Breast epithelium (tissue), 4 donors: ENCODE results near the gene MYEOV. TPM values are rescaled to one million over a fixed set of nuclear protein-coding genes. Genes with fewer than 3 reads are reported as not detected.

Experiments
- DNase-seq, 2 donors: peaks; one replicate each; pipeline ENCODE4 v3.0.0-alpha.2; 2019; ENCODE audit warnings: low spot score in 2 of 2
- H3K27ac ChIP-seq, 2 donors: fragments of 200-600 bp; sonication (generic) in 1 of 2; one replicate each; pipeline ENCODE4 v1.5.1; 2016 to 2019; ENCODE audit warnings: mild to moderate bottlenecking in 1 of 2
- H3K27me3 ChIP-seq, 2 donors: fragments of 200-600 bp; sonication (generic) in 1 of 2; one replicate each; pipeline versions ENCODE4 v1.5.1 to v1.6.0; 2017 to 2019; ENCODE audit warnings: control low read depth in 1 of 2, mild to moderate bottlenecking in 1 of 2
- H3K36me3 ChIP-seq: fragments of 200-600 bp; one replicate; pipeline ENCODE4 v1.5.1; 2019
- H3K4me1 ChIP-seq, 2 donors: fragments of 200-600 bp; sonication (generic); one replicate each; pipeline ENCODE4 v1.5.1; 2016 to 2019; ENCODE audit warnings: control low read depth in 1 of 2
- H3K4me3 ChIP-seq, 3 donors: fragments of 200-600 bp; sonication (generic); 1 replicate in 2 of 3; 2 replicates in 1 of 3; pipeline ENCODE4 v1.5.1; 2016 to 2019; ENCODE audit warnings: mild to moderate bottlenecking in 3 of 3, moderate library complexity in 2 of 3
- H3K9me3 ChIP-seq, 2 donors: fragments of 200-600 bp; sonication (generic) in 1 of 2; one replicate each; pipeline ENCODE4 v1.5.1; 2016 to 2019; ENCODE audit warnings: control low read depth in 1 of 2
- CTCF ChIP-seq, 3 donors: fragments of 450-650 bp; IDR thresholded peaks; one replicate each; pipeline ENCODE4 v1.5.1; 2016 to 2017; ENCODE audit warnings: antibody characterized with exemption in 3 of 3, mild to moderate bottlenecking in 3 of 3, moderate library complexity in 3 of 3
- POLR2A ChIP-seq: fragments of 450-650 bp; IDR thresholded peaks from one replicate; pipeline ENCODE4 v1.6.1; 2016; ENCODE audit warnings: antibody characterized with exemption, mild to moderate bottlenecking, moderate library complexity
- POLR2AphosphoS5 ChIP-seq, 3 donors: sonication (generic); formaldehyde crosslinking; IDR thresholded peaks; one replicate each; pipeline ENCODE4 v1.6.1; 2017; ENCODE audit warnings: antibody characterized with exemption in 3 of 3
- intact Hi-C: fragments of 100-400 bp; cut with DNase I; formaldehyde crosslinking; loops from one replicate; pipeline ENCODE4 v1.15.1; 2023; ENCODE audit warnings: low total_unique reads
- total RNA-seq, 3 donors: library from RNA; depleted of rRNA; stranded (reverse); fragments of >200 nt; gene quantifications; one replicate each; pipeline ENCODE4 v1.1.0, GENCODE V29; 2016

MYEOV gene
- total RNA-seq, 3 donors from 2014 or later: 2.8 to 22.0 (median 18.7) TPM

GRCh38 chr11:69339983-69340565 is 46.1 kb downstream of the MYEOV start:
- intact Hi-C loops: no loop called here
- no peaks in the 10 kb centered on the region for H3K36me3 ChIP-seq
- H3K27ac ChIP-seq: no peak overlapping the region
- peak in 1 of 2 donors; percentile 14 for DNase-seq
- H3K4me3 ChIP-seq: no peak overlapping the region
- peaks cover 0 to 8% of the 10 kb centered on the region in 2 donors for H3K9me3 ChIP-seq
- H3K27me3 ChIP-seq: no peaks in the 10 kb centered on the region
- TF ChIP-seq POLR2A: no peak
- TF ChIP-seq CTCF (IDR thresholded peaks at IDR 0.05): no peak
- TF ChIP-seq POLR2AphosphoS5 (IDR thresholded peaks at IDR 0.05): no peak
- H3K4me1 ChIP-seq: no peaks in the 10 kb centered on the region

GRCh38 chr11:69342588-69343330 is 48.8 kb downstream of the MYEOV start:
- no peak for TF ChIP-seq CTCF (IDR thresholded peaks at IDR 0.05)
- no peak for TF ChIP-seq POLR2AphosphoS5 (IDR thresholded peaks at IDR 0.05)
- TF ChIP-seq POLR2A: no peak
- Histone ChIP-seq H3K4me1 (no peaks in the 10 kb centered on the region), H3K36me3 (no peaks in the 10 kb centered on the region), H3K9me3 (peaks cover 0 to 8% of the 10 kb centered on the region in 2 donors), H3K27me3 (no peaks in the 10 kb centered on the region), H3K27ac (no peak overlapping the region), H3K4me3 (no peak overlapping the region)
- intact Hi-C loops: no loop called here
- peak; percentile 7 to 15 for DNase-seq

- H3K36me3 ChIP-seq: no peaks in the 10 kb centered on the region
- H3K27me3 ChIP-seq: no peaks in the 10 kb centered on the region
- intact Hi-C loops: no loop called here
- no peak overlapping the region for H3K4me3 ChIP-seq
- DNase-seq: peak; percentile 12 to 15
- H3K9me3 ChIP-seq: peaks cover 4 to 11% of the 10 kb centered on the region in 2 donors
- no peak overlapping the region for H3K27ac ChIP-seq
- no peaks in the 10 kb centered on the region for H3K4me1 ChIP-seq
- TF ChIP-seq POLR2A (no peak), CTCF (IDR thresholded peaks at IDR 0.05) (no peak), POLR2AphosphoS5 (IDR thresholded peaks at IDR 0.05) (no peak)
Measured at GRCh38 chr11:69343401-69344321, 49.7 kb downstream of the MYEOV start.

GRCh38 chr11:69344570-69345145 is 50.7 kb downstream of the MYEOV start:
- Histone ChIP-seq H3K9me3 (peaks cover 7 to 13% of the 10 kb centered on the region in 2 donors), H3K27me3 (no peaks in the 10 kb centered on the region), H3K4me3 (no peak overlapping the region), H3K27ac (no peak overlapping the region), H3K4me1 (no peaks in the 10 kb centered on the region), H3K36me3 (no peaks in the 10 kb centered on the region)
- intact Hi-C loops: no loop called here
- DNase-seq: peak in 1 of 2 donors; percentile 10
- TF ChIP-seq POLR2AphosphoS5 (IDR thresholded peaks at IDR 0.05) (no peak), CTCF (IDR thresholded peaks at IDR 0.05) (no peak), POLR2A (no peak)

Other genes starting within 250 kb of the MYEOV start
- gene TPCN2, start 245.2 kb upstream of the MYEOV start, total RNA-seq: 10 to 100 TPM; 13.0 to 18.0 (median 13.8) TPM
- gene SMIM38, start 138.2 kb upstream of the MYEOV start, total RNA-seq: 1 to 10 TPM in 2 of 3 donors, under 1 TPM in 1; 0.32 to 2.6 (median 1.6) TPM
- gene LINC01488, start 187.5 kb downstream of the MYEOV start, total RNA-seq: not detected